ENCODE results near the gene KRT7. TPM values are rescaled to one million over a fixed set of nuclear protein-coding genes. Genes with fewer than 3 reads are reported as not detected.

KRT7 gene
- polyA plus RNA-seq, 1 experiment: 4.6 TPM

- ChIA-PET POLR2A (no interaction called here), CTCF (interaction anchor here (0.6 to 4.9 kb wide), 4 partner anchors 20 to 639 kb away, joined by 3 to 42 read pairs (median 3); no protein-coding TSS in a partner anchor)
- no peak for DNase-seq (ENCODE audit: low read depth, low spot score)
- Histone ChIP-seq H3K27me3 (ENCODE audit: control insufficient read depth, insufficient read depth, low read length) (peaks cover 6% of the 10 kb centered on the region), H3K4me3 (ENCODE audit: low read depth, low read length) (no peak overlapping the region), H3K27ac (ENCODE audit: low read depth, low read length) (no peak overlapping the region), H3K9me3 (ENCODE audit: control insufficient read depth, insufficient read depth, low read length) (no peaks in the 10 kb centered on the region; the same call in 1 of the 2 replicates)
- TF ChIP-seq, protein P1, sequence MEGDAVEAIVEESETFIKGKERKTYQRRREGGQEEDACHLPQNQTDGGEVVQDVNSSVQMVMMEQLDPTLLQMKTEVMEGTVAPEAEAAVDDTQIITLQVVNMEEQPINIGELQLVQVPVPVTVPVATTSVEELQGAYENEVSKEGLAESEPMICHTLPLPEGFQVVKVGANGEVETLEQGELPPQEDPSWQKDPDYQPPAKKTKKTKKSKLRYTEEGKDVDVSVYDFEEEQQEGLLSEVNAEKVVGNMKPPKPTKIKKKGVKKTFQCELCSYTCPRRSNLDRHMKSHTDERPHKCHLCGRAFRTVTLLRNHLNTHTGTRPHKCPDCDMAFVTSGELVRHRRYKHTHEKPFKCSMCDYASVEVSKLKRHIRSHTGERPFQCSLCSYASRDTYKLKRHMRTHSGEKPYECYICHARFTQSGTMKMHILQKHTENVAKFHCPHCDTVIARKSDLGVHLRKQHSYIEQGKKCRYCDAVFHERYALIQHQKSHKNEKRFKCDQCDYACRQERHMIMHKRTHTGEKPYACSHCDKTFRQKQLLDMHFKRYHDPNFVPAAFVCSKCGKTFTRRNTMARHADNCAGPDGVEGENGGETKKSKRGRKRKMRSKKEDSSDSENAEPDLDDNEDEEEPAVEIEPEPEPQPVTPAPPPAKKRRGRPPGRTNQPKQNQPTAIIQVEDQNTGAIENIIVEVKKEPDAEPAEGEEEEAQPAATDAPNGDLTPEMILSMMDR (IDR thresholded peaks at IDR 0.05; ENCODE audit: low read depth, low read length): no peak
Measured at GRCh38 chr12:52245259-52245961, 12.4 kb downstream of the KRT7 start.

DNA sequence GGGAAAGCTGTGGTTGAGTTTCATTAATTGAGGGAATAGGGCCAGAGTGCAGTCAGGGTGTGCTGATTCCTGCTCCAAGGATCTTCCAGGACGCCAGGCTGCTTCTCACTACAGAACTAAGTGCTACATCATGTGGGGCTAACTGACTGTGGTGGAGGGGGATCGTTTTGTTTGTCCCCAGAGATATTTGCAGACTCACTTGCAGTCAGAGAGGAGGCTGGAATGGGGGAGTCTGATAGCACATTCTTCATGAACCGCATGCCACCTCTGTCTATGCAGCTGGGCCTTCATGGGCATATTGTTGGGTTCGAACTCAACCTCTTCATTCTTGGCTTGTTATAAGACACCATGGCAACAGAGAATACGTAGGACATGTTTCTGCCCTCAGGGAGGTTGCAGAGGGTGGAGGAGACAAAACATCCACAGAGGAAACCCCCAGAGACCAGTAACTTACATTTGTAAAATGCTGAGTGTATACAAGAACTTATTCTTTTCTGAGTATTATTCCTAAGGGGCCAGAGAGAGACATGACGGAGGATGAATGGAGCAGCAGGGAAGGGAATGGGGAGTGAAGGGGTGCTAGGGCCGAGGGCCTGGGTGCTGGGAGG lies 13.0 kb downstream of the KRT7 start:
- DNase-seq (ENCODE audit: low read depth, low spot score): no peak
- Histone ChIP-seq H3K9me3 (ENCODE audit: control insufficient read depth, insufficient read depth, low read length) (no peaks in the 10 kb centered on the region; the same call in 1 of the 2 replicates), H3K27ac (ENCODE audit: low read depth, low read length) (no peak overlapping the region), H3K4me3 (ENCODE audit: low read depth, low read length) (no peak overlapping the region), H3K27me3 (ENCODE audit: control insufficient read depth, insufficient read depth, low read length) (peaks cover 10% of the 10 kb centered on the region)
- POLR2A ChIA-PET: no interaction called here
- TF ChIP-seq, protein P1 (IDR thresholded peaks at IDR 0.05; ENCODE audit: low read depth, low read length): no peak
- CTCF ChIA-PET: interaction anchor here (0.9 to 4.9 kb wide), 3 partner anchors 29 to 639 kb away, joined by 3 to 42 read pairs (median 3); no protein-coding TSS in a partner anchor

GRCh38 chr12:52246720-52247621 lies 13.9 kb downstream of the KRT7 start:
- ChIA-PET POLR2A (no interaction called here), CTCF (interaction anchor here (1.6 to 4.9 kb wide), 2 partner anchors 32 to 638 kb away, joined by 3 to 42 read pairs; no protein-coding TSS in a partner anchor)
- H3K4me3 ChIP-seq (ENCODE audit: low read depth, low read length): no peak overlapping the region
- TF ChIP-seq, protein P1 (IDR thresholded peaks at IDR 0.05; ENCODE audit: low read depth, low read length): no peak
- peaks cover 10% of the 10 kb centered on the region for H3K27me3 ChIP-seq (ENCODE audit: control insufficient read depth, insufficient read depth, low read length)
- no peaks in the 10 kb centered on the region; the same call in 1 of the 2 replicates for H3K9me3 ChIP-seq (ENCODE audit: control insufficient read depth, insufficient read depth, low read length)
- H3K27ac ChIP-seq (ENCODE audit: low read depth, low read length): no peak overlapping the region
- DNase-seq (ENCODE audit: low read depth, low spot score): no peak

- POLR2A ChIA-PET: no interaction called here
- Histone ChIP-seq H3K27me3 (ENCODE audit: control insufficient read depth, insufficient read depth, low read length) (peaks cover 10% of the 10 kb centered on the region), H3K4me3 (ENCODE audit: low read depth, low read length) (no peak overlapping the region), H3K27ac (ENCODE audit: low read depth, low read length) (no peak overlapping the region), H3K9me3 (ENCODE audit: control insufficient read depth, insufficient read depth, low read length) (no peaks in the 10 kb centered on the region; the same call in 1 of the 2 replicates)
- CTCF ChIA-PET: interaction anchor here (0.6 to 4.9 kb wide), 3 partner anchors 18 to 31 kb away, joined by 3 to 42 read pairs (median 6); no protein-coding TSS in a partner anchor
- TF ChIP-seq, protein P1 (IDR thresholded peaks at IDR 0.05; ENCODE audit: low read depth, low read length): no peak
- no peak for DNase-seq (ENCODE audit: low read depth, low spot score)
Measured at GRCh38 chr12:52247622-52248540, 14.8 kb downstream of the KRT7 start.
